Muscle of leg (tissue), 11 donors: ENCODE measurements around the gene UBE2M. TPM values are rescaled to one million over a fixed set of nuclear protein-coding genes. Genes with fewer than 3 reads are reported as not detected.
A peak's percentile ranks its signal among the peaks of the same experiment; 100 is the strongest.
"Not testable (repeated sequence)": the region's sequence is repeated elsewhere in the genome, so short reads cannot be mapped to it uniquely, and the experiment has no call there.

Experiments used
- DNase-seq: peaks from one replicate; pipeline ENCODE4 v3.0.0; 2013
- H3K27ac ChIP-seq: one replicate; pipeline ENCODE4 v1.5.1; 2013; ENCODE audit warnings: mild to moderate bottlenecking, low read length, control low read depth
- H3K27me3 ChIP-seq: one replicate; pipeline ENCODE4 v1.6.1; 2013; ENCODE audit warnings: low read length; ENCODE audit not compliant: control insufficient read depth, insufficient read depth
- H3K36me3 ChIP-seq: one replicate; pipeline ENCODE4 v1.6.1; 2013; ENCODE audit warnings: low read length; ENCODE audit not compliant: control insufficient read depth, insufficient read depth
- H3K4me1 ChIP-seq: one replicate; pipeline ENCODE4 v1.6.1; 2013; ENCODE audit warnings: low read length; ENCODE audit not compliant: control insufficient read depth, insufficient read depth
- H3K4me3 ChIP-seq: one replicate; pipeline ENCODE4 v1.5.1; 2013; ENCODE audit warnings: low read length, control low read depth
- H3K9me3 ChIP-seq: replicated peaks from 2 replicates; pipeline ENCODE4 v1.6.1; 2013; ENCODE audit warnings: low read depth, low read length; ENCODE audit not compliant: control insufficient read depth
- WGBS: methylation state at CpG from one replicate; pipeline ENCODE4 v1.1.5; 2013; ENCODE audit warnings: missing lambda C conversion rate; ENCODE audit not compliant: insufficient coverage; 5-methylcytosine and 5-hydroxymethylcytosine counted together
- polyA plus RNA-seq, 8 donors: library from polyadenylated mRNA; unstranded; fragments of 120-200 nt; gene quantifications; one replicate each; pipeline versions ENCODE4 v1.2.1 to v1.2.3, GENCODE V29; 2013; ENCODE audit warnings: inconsistent platforms in 1 of 8, low replicate concordance in 1 of 8; ENCODE audit not compliant: insufficient read length in 8 of 8, insufficient read depth in 1 of 8
- total RNA-seq: library from RNA; stranded (reverse); fragments of 120-200 nt; gene quantifications from one replicate; pipeline ENCODE4 v1.2.4, GENCODE V29; 2013

UBE2M gene
- total and polyA plus RNA-seq, 9 donors = 30.6 to 71.8 (median 66.2) TPM

DNA sequence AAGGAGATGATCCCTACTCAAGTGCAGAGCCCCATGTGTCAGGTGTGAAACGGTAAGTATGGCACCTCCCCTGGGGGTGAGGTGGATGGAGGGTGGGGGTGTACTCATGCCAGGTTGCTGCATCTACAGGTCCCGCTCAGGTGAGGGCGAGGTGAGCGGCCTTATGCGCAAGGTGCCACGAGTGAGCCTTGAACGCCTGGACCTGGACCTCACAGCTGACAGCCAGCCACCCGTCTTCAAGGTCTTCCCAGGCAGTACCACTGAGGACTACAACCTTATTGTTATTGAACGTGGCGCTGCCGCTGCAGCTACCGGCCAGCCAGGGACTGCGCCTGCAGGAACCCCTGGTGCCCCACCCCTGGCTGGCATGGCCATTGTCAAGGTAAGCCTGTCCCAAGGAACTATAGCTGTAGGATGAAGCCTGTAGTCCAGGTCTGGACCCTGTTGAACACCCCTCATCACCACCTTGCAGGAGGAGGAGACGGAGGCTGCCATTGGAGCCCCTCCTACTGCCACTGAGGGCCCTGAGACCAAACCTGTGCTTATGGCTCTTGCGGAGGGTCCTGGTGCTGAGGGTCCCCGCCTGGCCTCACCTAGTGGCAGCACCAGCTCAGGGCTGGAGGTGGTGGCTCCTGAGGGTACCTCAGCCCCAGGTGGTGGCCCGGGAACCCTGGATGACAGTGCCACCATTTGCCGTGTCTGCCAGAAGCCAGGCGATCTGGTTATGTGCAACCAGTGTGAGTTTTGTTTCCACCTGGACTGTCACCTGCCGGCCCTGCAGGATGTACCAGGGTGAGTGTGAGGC, 9.3 kb downstream of the UBE2M start:
- Histone ChIP-seq H3K27ac (no peak overlapping the region), H3K4me3 (no peak overlapping the region), H3K9me3 (no peaks in the 10 kb centered on the region), H3K36me3 (peaks cover 78% of the 10 kb centered on the region), H3K4me1 (peaks cover 26% of the 10 kb centered on the region), H3K27me3 (no peaks in the 10 kb centered on the region)
- no peak for DNase-seq
- WGBS = 89% methylated on average over 16 of the region's 20 CpGs

DNA sequence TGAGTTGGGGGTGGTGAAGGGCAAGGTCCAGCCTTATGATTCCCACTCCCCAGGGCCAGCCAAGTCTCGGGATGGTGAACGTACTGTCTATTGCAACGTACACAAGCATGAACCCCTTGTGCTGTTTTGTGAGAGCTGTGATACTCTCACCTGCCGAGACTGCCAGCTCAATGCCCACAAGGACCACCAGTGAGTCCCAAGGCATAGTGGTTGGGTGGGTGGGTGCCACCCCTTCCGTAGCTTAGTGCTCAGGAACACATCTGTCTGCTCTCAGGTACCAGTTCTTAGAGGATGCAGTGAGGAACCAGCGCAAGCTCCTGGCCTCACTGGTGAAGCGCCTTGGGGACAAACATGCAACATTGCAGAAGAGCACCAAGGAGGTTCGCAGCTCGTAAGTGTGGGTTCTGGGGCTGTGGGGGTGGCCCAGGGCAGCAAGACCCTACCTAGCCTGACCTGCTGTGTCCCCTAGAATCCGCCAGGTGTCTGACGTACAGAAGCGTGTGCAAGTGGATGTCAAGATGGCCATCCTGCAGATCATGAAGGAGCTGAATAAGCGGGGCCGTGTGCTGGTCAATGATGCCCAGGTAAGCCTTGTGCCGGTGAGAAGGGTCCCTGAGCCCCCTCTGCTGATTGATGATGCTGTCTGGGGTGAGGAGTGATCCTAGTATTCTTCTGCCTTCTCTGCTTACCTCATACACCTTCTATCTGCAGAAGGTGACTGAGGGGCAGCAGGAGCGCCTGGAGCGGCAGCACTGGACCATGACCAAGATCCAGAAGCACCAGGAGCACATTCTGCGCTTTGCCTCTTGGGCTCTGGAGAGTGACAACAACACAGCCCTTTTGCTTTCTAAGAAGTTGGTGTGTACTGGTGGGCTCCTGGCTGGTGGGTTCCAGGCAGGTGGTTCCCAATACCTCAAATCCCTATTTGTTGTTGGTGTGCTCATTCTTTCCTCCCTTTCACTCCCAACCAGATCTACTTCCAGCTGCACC, 10.8 kb downstream of the UBE2M start:
- Histone ChIP-seq H3K36me3 (peaks cover 74% of the 10 kb centered on the region), H3K27ac (no peak overlapping the region), H3K27me3 (no peaks in the 10 kb centered on the region), H3K9me3 (no peaks in the 10 kb centered on the region), H3K4me1 (peaks cover 25% of the 10 kb centered on the region), H3K4me3 (no peak overlapping the region)
- peak; percentile 6 for DNase-seq
- 88% methylated on average over 9 of the region's 18 CpGs for WGBS

DNA sequence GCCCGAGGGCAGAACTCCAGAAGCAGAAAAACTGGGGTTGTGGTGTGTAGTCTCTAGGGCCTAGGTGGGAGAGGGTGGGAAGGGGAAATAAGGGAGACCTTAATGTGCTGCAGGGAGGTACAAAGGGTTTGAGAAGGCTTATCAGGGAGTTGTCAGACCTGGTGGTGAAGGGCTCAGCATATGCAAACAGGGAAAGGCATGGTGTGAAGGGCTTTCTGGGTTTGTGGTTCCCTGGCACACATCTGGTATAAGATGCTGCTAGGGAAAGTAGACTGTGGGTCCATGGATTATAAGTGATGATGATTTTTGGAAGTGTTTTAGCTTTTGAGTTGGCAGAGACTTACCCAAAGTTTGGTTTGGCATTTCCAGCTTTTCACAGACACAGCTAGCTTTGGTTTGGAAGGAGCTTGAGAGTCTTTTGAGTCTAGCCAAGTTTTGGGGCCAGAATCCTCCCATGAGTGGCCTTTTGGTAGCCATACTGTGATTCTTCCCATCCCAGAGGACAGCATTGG, 12.3 kb downstream of the UBE2M start:
- H3K9me3 ChIP-seq = no peaks in the 10 kb centered on the region
- H3K27me3 ChIP-seq = no peaks in the 10 kb centered on the region
- H3K4me3 ChIP-seq = peak overlapping the region; percentile 87
- H3K4me1 ChIP-seq = peaks cover 25% of the 10 kb centered on the region
- H3K27ac ChIP-seq = no peak overlapping the region
- H3K36me3 ChIP-seq = peaks cover 59% of the 10 kb centered on the region
- DNase-seq = peak; percentile 12
- WGBS = 0% methylated on average over 1 of the region's 1 CpG

GRCh38 chr19:58545286-58546018, 13.0 kb downstream of the UBE2M start:
- no peaks in the 10 kb centered on the region for H3K9me3 ChIP-seq
- peaks cover 2% of the 10 kb centered on the region for H3K27me3 ChIP-seq
- WGBS = 7% methylated on average over 18 of the region's 21 CpGs
- peak overlapping the region; percentile 25 for H3K27ac ChIP-seq
- peaks cover 53% of the 10 kb centered on the region for H3K36me3 ChIP-seq
- H3K4me1 ChIP-seq = peaks cover 25% of the 10 kb centered on the region
- DNase-seq = peak; percentile 24
- peak overlapping the region; percentile 87 for H3K4me3 ChIP-seq

GRCh38 chr19:58544591-58545285, 13.7 kb downstream of the UBE2M start:
- H3K4me3 ChIP-seq = peak overlapping the region; percentile 87
- WGBS = under 1% methylated on average over 76 of the region's 92 CpGs
- DNase-seq = no peak

DNA sequence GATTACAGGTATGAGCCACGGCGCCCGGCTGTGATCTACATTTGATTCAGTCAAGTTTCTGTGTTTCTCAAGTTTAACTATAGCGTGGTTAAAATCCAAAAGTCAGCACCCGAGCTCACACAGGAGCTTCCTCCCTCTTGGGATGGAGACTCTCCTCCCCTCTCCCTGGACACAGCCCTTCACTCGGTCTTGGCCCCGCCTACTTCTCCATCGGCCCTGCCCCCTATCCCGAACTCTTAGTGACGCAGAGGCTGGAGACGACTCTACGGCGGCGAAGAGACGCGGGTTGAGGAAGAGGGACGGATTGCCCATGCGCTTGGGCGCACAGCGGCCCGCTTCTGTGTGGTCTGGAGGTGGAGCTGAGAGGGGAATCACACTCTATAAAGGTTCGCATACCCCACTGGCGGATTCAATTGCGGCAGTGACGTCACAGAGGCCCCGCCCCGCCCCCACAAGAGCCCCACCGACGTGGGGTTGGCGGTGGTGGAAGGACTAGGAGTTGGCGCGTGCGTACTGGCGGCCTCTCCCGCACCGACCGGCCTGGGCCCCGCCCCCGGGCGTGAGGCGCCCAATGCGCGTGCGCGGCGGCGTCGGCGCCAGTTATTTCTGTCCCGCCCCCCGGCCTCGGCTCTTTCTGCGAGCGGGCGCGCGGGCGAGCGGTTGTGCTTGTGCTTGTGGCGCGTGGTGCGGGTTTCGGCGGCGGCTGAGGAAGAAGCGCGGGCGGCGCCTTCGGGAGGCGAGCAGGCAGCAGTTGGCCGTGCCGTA, 14.4 kb downstream of the UBE2M start, which contains the start of gene TRIM28:
Gene TRIM28, plus strand, starts transcription at position 239 of the 765 bp plus-strand sequence. CDS start 694 bp downstream, outside the sequence.
- peak; percentile 99 for DNase-seq
- H3K9me3 ChIP-seq = no peaks in the 10 kb centered on the region
- peaks cover 25% of the 10 kb centered on the region for H3K4me1 ChIP-seq
- peaks cover 39% of the 10 kb centered on the region for H3K36me3 ChIP-seq
- H3K4me3 ChIP-seq = peak within 1 kb of the TSS; percentile 87
- peaks cover 12% of the 10 kb centered on the region for H3K27me3 ChIP-seq
- WGBS = under 1% methylated on average over 55 of the region's 73 CpGs
- peak within 1 kb of the TSS; percentile 97 for H3K27ac ChIP-seq

More at GRCh38 chr19:58544591-58545285, 13.7 kb downstream of the UBE2M start:
- Histone ChIP-seq H3K9me3 (no peaks in the 10 kb centered on the region), H3K27me3 (peaks cover 5% of the 10 kb centered on the region), H3K4me1 (peaks cover 25% of the 10 kb centered on the region), H3K36me3 (peaks cover 46% of the 10 kb centered on the region), H3K27ac (peak overlapping the region; percentile 97)

DNA sequence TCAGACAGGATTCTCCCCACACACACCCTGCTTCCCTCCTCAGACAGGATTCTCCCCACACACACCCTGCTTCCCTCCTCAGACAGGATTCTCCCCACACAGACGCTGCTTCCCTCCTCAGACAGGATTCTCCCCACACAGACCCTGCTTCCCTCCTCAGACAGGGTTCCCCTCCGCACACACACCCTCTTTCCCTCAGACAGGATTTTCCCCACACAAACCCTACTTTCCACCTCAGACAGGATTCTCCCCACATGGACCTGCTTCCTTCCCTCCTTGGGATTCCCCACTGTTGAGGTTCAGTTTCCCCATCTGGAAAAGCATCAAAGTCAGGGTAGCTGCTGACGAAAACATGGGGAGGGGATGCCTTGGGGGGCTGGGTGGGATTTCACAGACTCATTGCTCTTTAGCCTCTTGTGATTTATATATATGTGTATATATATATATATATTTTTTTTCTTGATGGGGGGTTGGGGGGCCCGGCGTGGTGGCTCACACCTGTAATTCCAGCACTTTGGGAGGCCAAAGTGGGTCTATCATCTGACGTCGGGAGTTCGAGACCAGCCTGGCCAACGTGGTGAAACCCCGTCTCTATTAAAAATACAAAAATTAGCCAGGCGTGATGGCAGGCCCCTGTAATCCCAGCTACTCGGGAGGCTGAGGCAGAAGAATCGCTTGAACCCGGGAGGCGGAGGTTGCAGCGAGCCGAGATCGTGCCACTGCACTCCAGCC, 15.6 kb downstream of the UBE2M start:
- not testable (repeated sequence) for H3K9me3 ChIP-seq, H3K4me3 ChIP-seq
- Histone ChIP-seq H3K27me3 (peaks cover 20% of the 10 kb centered on the region), H3K36me3 (peaks cover 27% of the 10 kb centered on the region), H3K4me1 (peaks cover 33% of the 10 kb centered on the region), H3K27ac (peak overlapping the region; percentile 97)
- 86% methylated on average over 12 of the region's 18 CpGs for WGBS
- peak; percentile 20 for DNase-seq

- peaks cover 14% of the 10 kb centered on the region for H3K4me1 ChIP-seq
- not testable (repeated sequence) for H3K36me3 ChIP-seq, H3K9me3 ChIP-seq, H3K27ac ChIP-seq, H3K4me3 ChIP-seq
- DNase-seq = peak; percentile 2
- peaks cover 20% of the 10 kb centered on the region for H3K27me3 ChIP-seq
Observed at GRCh38 chr19:58539169-58539559, 19.2 kb downstream of the UBE2M start.
